Measurements from ENCODE around the gene GPX1.
"Not testable (repeated sequence)": the region's sequence is repeated elsewhere in the genome, so short reads cannot be mapped to it uniquely, and the experiment has no call there.

- TF ChIP-seq CTCF, EZH2, EZH2phosphoT487 (IDR thresholded peaks at IDR 0.05): not testable (repeated sequence)
Measured at GRCh38 chr3:49405570-49405969, 47.4 kb upstream of the GPX1 start.
